ES-I3 (cell line): Measurements from ENCODE around the gene DELE1.
"Not testable (repeated sequence)": the region's sequence is repeated elsewhere in the genome, so short reads cannot be mapped to it uniquely, and the experiment has no call there.

Source experiments
- H3K36me3 ChIP-seq: 2 replicates; pipeline ENCODE4 v1.6.1; 2013; ENCODE audit warnings: mild to moderate bottlenecking, low read length, control low read depth, moderate library complexity; ENCODE audit not compliant: insufficient read depth
- H3K4me1 ChIP-seq: 2 replicates; pipeline ENCODE4 v1.6.1; 2013; ENCODE audit warnings: mild to moderate bottlenecking, control low read depth, low read length; ENCODE audit not compliant: insufficient read depth
- H3K9ac ChIP-seq: 2 replicates; pipeline ENCODE4 v1.6.1; 2013; ENCODE audit warnings: low read depth, mild to moderate bottlenecking, low read length, moderate library complexity
- H3K9me3 ChIP-seq: 2 replicates; pipeline ENCODE4 v1.6.1; 2013; ENCODE audit warnings: mild to moderate bottlenecking, low read length, moderate library complexity; ENCODE audit not compliant: control insufficient read depth, insufficient read depth

The DELE1 gene

GRCh38 chr5:141906972-141907371 is 16.7 kb upstream of the DELE1 start:
- Histone ChIP-seq H3K9ac (no peak overlapping the region), H3K36me3 (no peaks in the 10 kb centered on the region), H3K4me1 (no peaks in the 10 kb centered on the region), H3K9me3 (no peaks in the 10 kb centered on the region)

DNA sequence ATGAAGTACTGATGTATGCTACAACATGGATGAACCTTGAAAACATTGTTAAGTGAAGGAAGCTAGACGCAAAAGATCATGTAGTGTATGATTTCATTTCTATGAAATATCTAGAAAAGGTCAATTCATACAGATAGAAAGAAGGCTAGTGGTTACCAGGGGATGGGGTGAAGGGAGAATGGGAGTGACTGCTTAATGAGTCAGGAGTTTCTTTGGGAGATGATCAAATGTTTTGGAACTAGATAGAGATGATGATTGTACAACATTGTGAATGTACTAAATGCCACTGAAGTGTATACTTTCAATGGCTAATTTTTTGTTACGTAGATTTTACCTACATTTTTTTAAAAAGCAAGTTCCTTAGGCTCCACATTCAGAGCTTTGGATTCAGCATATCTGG is 14.9 kb upstream of the DELE1 start:
- Histone ChIP-seq H3K9me3 (no peaks in the 10 kb centered on the region), H3K4me1 (peaks cover 6% of the 10 kb centered on the region), H3K9ac (no peak overlapping the region), H3K36me3 (no peaks in the 10 kb centered on the region)

GRCh38 chr5:141909212-141909611 is 14.5 kb upstream of the DELE1 start:
- Histone ChIP-seq H3K4me1 (peaks cover 6% of the 10 kb centered on the region), H3K9me3 (no peaks in the 10 kb centered on the region), H3K9ac (no peak overlapping the region), H3K36me3 (no peaks in the 10 kb centered on the region)

GRCh38 chr5:141910271-141910673 is 13.4 kb upstream of the DELE1 start:
- Histone ChIP-seq H3K9me3 (no peaks in the 10 kb centered on the region), H3K36me3 (no peaks in the 10 kb centered on the region), H3K4me1 (peaks cover 6% of the 10 kb centered on the region), H3K9ac (no peak overlapping the region)

DNA sequence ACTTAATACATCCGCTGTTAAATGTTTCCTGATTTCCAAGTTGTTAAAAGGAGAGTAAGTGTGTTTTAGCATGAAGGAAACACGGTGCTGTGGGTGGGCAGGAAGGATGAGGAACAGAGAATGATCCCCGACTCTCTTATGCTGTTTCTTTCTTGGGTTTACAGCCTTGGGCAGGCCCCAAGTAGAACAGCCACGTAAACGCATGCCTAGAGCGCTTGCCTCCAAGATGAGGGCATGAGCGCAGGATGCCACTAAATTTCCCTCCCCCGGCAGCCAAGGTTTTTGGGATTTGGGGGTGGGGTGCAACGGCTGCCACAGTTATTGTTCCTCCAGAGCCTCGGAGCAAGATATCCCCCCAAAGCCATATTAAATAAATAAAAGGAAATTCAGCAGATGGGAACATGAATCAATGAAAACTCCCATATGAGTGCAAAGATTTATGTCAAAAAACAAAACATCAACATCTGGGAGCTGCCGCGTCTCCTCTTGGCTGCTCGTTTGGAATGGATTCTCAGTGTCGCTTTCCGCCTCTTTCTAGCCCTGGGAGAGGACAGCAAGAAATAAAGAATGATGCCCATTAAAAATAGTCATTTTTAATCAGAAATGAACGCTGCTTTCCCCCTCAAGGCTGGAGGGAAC is 10.0 kb upstream of the DELE1 start:
- Histone ChIP-seq H3K36me3 (no peaks in the 10 kb centered on the region), H3K9me3 (no peaks in the 10 kb centered on the region), H3K4me1 (peaks cover 8% of the 10 kb centered on the region), H3K9ac (peak overlapping the region; percentile 55; the same call in 1 of the 2 replicates)

GRCh38 chr5:141914199-141914743 is 9.4 kb upstream of the DELE1 start:
- peaks cover 8% of the 10 kb centered on the region for H3K4me1 ChIP-seq
- H3K9me3 ChIP-seq, result no peaks in the 10 kb centered on the region
- no peaks in the 10 kb centered on the region for H3K36me3 ChIP-seq
- H3K9ac ChIP-seq, result peak overlapping the region; percentile 55; the same call in 1 of the 2 replicates

- Histone ChIP-seq H3K4me1 (peaks cover 8% of the 10 kb centered on the region), H3K9me3 (no peaks in the 10 kb centered on the region), H3K9ac (no peak overlapping the region; the same call in 1 of the 2 replicates), H3K36me3 (no peaks in the 10 kb centered on the region)
Observed at GRCh38 chr5:141914797-141915196, 8.9 kb upstream of the DELE1 start.

- Histone ChIP-seq H3K36me3 (no peaks in the 10 kb centered on the region), H3K4me1 (peaks cover 8% of the 10 kb centered on the region), H3K9ac (no peak overlapping the region), H3K9me3 (no peaks in the 10 kb centered on the region)
Observed at GRCh38 chr5:141915881-141916336, 7.8 kb upstream of the DELE1 start.

- no peaks in the 10 kb centered on the region for H3K36me3 ChIP-seq
- H3K4me1 ChIP-seq, result peaks cover 8% of the 10 kb centered on the region
- no peaks in the 10 kb centered on the region for H3K9me3 ChIP-seq
- H3K9ac ChIP-seq, result no peak overlapping the region
Observed at GRCh38 chr5:141916522-141916921, 7.1 kb upstream of the DELE1 start.

DNA sequence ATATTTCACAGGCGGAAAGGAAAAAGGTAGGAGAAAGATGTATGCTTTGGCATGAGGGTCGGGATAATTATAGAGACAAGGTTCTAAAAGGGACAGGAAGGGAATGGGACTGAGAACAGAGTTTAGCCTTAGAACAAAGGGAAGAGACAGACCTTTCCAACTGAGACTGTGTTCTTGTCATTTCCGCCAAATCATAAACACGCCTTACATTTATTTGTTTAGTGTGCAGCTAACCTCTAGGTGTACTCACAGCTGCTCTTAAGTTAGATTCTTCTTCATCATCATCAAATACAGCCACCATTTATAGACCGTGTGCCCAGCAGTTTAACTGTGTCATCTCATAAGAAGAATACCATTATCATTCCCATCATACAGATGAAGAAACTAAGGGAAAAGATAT is 5.9 kb upstream of the DELE1 start:
- Histone ChIP-seq H3K4me1 (peaks cover 8% of the 10 kb centered on the region), H3K36me3 (no peaks in the 10 kb centered on the region), H3K9ac (no peak overlapping the region)

DNA sequence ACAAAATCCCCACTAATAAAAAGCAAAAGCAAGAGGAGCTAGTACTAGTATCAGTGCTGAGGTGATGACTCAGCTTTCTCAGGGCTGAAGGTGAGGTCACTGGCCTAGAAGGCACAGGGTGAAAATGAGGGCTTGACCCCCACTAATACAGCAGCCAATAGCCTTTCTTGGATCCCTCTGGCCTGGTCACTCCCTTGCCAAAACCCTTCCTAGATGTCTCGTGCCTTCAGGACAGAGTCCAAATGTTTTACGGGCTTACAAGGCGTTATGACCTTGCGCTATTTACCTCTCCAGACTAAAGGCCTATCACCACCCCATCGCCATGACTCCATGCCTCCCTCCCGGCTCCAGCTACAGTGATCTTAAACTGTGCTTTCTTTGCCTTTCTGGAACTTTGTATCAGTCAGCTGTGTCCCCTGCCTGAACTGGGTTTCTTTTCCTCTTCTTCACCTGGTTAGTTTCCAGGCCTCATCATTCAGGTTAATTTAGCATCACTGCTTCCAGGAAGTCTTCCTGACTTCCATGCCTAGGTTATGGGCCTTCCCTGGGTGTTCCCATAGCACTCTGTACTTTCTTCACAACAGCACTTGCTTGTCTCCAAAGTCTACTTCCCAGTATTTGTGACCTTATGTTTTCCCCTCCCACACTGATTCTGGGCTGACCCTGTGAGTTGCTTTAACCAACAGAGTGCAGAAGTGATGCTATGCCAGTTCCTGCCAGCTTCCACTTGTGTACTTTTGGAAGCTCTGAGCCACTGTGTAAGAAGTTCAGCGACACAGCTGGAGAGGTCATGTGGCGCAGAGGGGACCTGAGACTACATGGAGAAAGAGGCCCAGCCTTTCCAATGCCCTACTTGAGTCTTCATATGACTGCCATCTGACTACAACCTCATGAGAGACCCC is 4.2 kb upstream of the DELE1 start:
- Histone ChIP-seq H3K36me3 (no peaks in the 10 kb centered on the region), H3K4me1 (peaks cover 6% of the 10 kb centered on the region; the same call in 1 of the 2 replicates), H3K9ac (no peak overlapping the region)

More for the DNA sequence above, 5.9 kb upstream of the DELE1 start:
- H3K9me3 ChIP-seq, result no peaks in the 10 kb centered on the region

GRCh38 chr5:141920771-141921170 is 2.9 kb upstream of the DELE1 start:
- Histone ChIP-seq H3K9me3 (no peaks in the 10 kb centered on the region), H3K4me1 (peaks cover 3% of the 10 kb centered on the region; the same call in 1 of the 2 replicates), H3K36me3 (no peaks in the 10 kb centered on the region), H3K9ac (no peak overlapping the region)

More for the DNA sequence above, 4.2 kb upstream of the DELE1 start:
- no peaks in the 10 kb centered on the region for H3K9me3 ChIP-seq

DNA sequence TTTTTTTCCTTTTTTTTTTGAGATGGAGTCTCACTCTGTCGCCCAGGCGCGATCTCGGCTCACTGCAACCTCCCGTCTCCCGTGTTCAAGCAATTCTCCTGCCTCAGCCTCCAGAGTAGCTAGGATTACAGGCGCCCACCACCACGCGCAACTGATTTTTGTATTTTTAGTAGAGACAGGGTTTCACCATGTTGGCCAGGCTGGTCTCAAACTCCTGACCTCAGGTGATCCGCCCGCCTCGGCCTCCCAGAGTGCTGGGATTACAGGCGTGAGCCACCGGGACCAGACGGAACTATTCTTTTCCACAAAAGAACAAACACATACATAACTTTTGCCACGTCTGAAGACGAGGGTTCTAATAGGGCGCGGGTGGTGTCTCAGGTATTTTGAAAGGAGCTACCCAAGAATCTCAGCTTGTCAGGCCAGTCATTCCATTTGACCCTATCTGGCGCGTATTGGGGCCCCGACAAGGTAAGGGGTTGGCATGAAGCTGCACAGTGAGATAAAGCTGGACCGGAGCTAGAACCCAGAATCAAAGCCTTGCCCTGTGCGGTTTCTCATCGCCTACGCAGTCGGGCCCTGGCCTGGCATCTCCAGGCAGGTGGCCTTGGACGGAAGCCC is 734 bp upstream of the DELE1 start:
- H3K9ac ChIP-seq, result peak overlapping the region; percentile 89
- H3K4me1 ChIP-seq, H3K36me3 ChIP-seq, H3K9me3 ChIP-seq: not testable (repeated sequence)

DNA sequence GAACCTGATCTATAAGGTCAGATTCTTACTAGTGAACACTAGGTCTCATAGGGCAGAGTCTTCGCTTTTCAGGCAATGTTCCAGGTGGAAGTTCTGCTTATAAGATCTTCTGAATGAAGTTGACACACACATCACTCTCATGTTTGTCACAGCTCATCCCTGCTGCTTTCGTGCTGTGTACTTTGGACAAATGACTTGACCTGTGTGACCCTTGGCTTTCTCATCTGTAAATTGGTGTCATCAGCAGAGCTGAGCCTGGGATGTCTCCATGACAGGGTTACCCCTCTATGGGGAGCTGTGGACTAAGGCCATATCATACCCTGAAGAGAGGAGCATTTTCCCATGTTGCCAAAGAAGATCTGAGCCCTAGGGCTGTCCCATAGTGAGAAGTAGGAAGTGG is 2.8 kb downstream of the DELE1 start:
- Histone ChIP-seq H3K9me3 (no peaks in the 10 kb centered on the region), H3K36me3 (peaks cover 13% of the 10 kb centered on the region), H3K9ac (no peak overlapping the region), H3K4me1 (peaks cover 3% of the 10 kb centered on the region; the same call in 1 of the 2 replicates)
